Activated CD4-positive, CD25-positive, alpha-beta regulatory T cell treated with anti-CD3 and anti-CD28 coated beads, Interleukin-2, amount 50 U/mL, for 24 hours (primary cell): ENCODE data around the gene TIE1.

Experiments used
- ATAC-seq, 2 donors: fragments of 150-1000 bp; cut with Tn5 transposase; one replicate each; pipeline ENCODE4 v1.10.0; 2021; ENCODE audit warnings: mild to moderate bottlenecking in 1 of 2, moderate library complexity in 1 of 2

Gene TIE1

GRCh38 chr1:43293896-43294760 is 6.7 kb upstream of the TIE1 start:
- ATAC-seq: no peak

- ATAC-seq: no peak
These were observed 6.0 kb upstream of the TIE1 start for GRCh38 chr1:43294761-43295160.

GRCh38 chr1:43296207-43296606 is 4.6 kb upstream of the TIE1 start:
- no peak for ATAC-seq

GRCh38 chr1:43298055-43298454 is 2.7 kb upstream of the TIE1 start:
- ATAC-seq: no peak

- ATAC-seq: no peak
These were observed 1.7 kb upstream of the TIE1 start for GRCh38 chr1:43299101-43299500.

- ATAC-seq: no peak
These were observed 1.4 kb downstream of the TIE1 start for GRCh38 chr1:43302201-43302600.

- no peak for ATAC-seq
These were observed 2.1 kb downstream of the TIE1 start for GRCh38 chr1:43302721-43303470.

- ATAC-seq: no peak
These were observed 2.9 kb downstream of the TIE1 start for GRCh38 chr1:43303471-43304313.

- no peak for ATAC-seq
These were observed 3.5 kb downstream of the TIE1 start for GRCh38 chr1:43304314-43304681.

GRCh38 chr1:43304771-43305300 is 4.1 kb downstream of the TIE1 start:
- ATAC-seq: no peak

GRCh38 chr1:43305461-43305860 is 4.7 kb downstream of the TIE1 start:
- no peak for ATAC-seq

GRCh38 chr1:43305926-43306687 is 5.3 kb downstream of the TIE1 start:
- no peak for ATAC-seq

- no peak for ATAC-seq
These were observed 6.1 kb downstream of the TIE1 start for GRCh38 chr1:43306688-43307457.

GRCh38 chr1:43307458-43308158 is 6.8 kb downstream of the TIE1 start:
- ATAC-seq: no peak

- no peak for ATAC-seq
These were observed 8.0 kb downstream of the TIE1 start for GRCh38 chr1:43308635-43309404.

GRCh38 chr1:43309405-43310025 is 8.7 kb downstream of the TIE1 start:
- no peak for ATAC-seq

- no peak for ATAC-seq
These were observed 10.7 kb downstream of the TIE1 start for GRCh38 chr1:43311521-43311920.

GRCh38 chr1:43312212-43312623 is 11.4 kb downstream of the TIE1 start:
- ATAC-seq: no peak
